ENCODE measurements around the gene ANO7. TPM values are rescaled to one million over a fixed set of nuclear protein-coding genes. Genes with fewer than 3 reads are reported as not detected.

ANO7 gene
- total RNA-seq, 3 donors from 2014 or later, result 0.60 to 0.76 (median 0.63) TPM

GRCh38 chr2:241150660-241151530 is 37.6 kb upstream of the ANO7 start:
- H3K9me3 Mint-ChIP-seq, result no peaks in the 10 kb centered on the region
- H3K4me3 Mint-ChIP-seq, result peak overlapping the region; percentile 97
- ATAC-seq (peak in 1 of 2 donors; percentile 2), DNase-seq (no peak)
- peaks cover 46% of the 10 kb centered on the region for H3K4me1 Mint-ChIP-seq (ENCODE audit: low read depth)
- no peaks in the 10 kb centered on the region for H3K27me3 Mint-ChIP-seq (ENCODE audit: low read depth)
- H3K36me3 Mint-ChIP-seq (ENCODE audit: insufficient read depth), result no peaks in the 10 kb centered on the region

GRCh38 chr2:241151934-241152660 is 36.4 kb upstream of the ANO7 start:
- Mint-ChIP-seq H3K4me3 (peak overlapping the region; percentile 97), H3K36me3 (ENCODE audit: insufficient read depth) (no peaks in the 10 kb centered on the region), H3K4me1 (ENCODE audit: low read depth) (peaks cover 52% of the 10 kb centered on the region)

GRCh38 chr2:241153616-241154015 is 34.9 kb upstream of the ANO7 start:
- Mint-ChIP-seq H3K36me3 (ENCODE audit: insufficient read depth) (peaks cover 7% of the 10 kb centered on the region), H3K4me3 (no peak overlapping the region), H3K9me3 (no peaks in the 10 kb centered on the region), H3K4me1 (ENCODE audit: low read depth) (peaks cover 47% of the 10 kb centered on the region), H3K27me3 (ENCODE audit: low read depth) (no peaks in the 10 kb centered on the region)
- ATAC-seq (no peak), DNase-seq (no peak)

More at GRCh38 chr2:241151934-241152660, 36.4 kb upstream of the ANO7 start:
- DNase-seq (no peak), ATAC-seq (no peak)
- no peaks in the 10 kb centered on the region for H3K9me3 Mint-ChIP-seq
- no peaks in the 10 kb centered on the region for H3K27me3 Mint-ChIP-seq (ENCODE audit: low read depth)

GRCh38 chr2:241154915-241155314 is 33.6 kb upstream of the ANO7 start:
- ATAC-seq, result peak; percentile 6 to 21
- Mint-ChIP-seq H3K4me1 (ENCODE audit: low read depth) (peaks cover 43% of the 10 kb centered on the region), H3K9me3 (no peaks in the 10 kb centered on the region), H3K27me3 (ENCODE audit: low read depth) (no peaks in the 10 kb centered on the region), H3K36me3 (ENCODE audit: insufficient read depth) (peaks cover 13% of the 10 kb centered on the region), H3K4me3 (no peak overlapping the region)
- no peak for DNase-seq

GRCh38 chr2:241155936-241156335 is 32.5 kb upstream of the ANO7 start:
- no peaks in the 10 kb centered on the region for H3K27me3 Mint-ChIP-seq (ENCODE audit: low read depth)
- no peaks in the 10 kb centered on the region for H3K9me3 Mint-ChIP-seq
- ATAC-seq (no peak), DNase-seq (no peak)
- H3K36me3 Mint-ChIP-seq (ENCODE audit: insufficient read depth), result peaks cover 13% of the 10 kb centered on the region
- no peak overlapping the region for H3K4me3 Mint-ChIP-seq
- H3K4me1 Mint-ChIP-seq (ENCODE audit: low read depth), result peaks cover 36% of the 10 kb centered on the region

GRCh38 chr2:241156971-241157441 is 31.5 kb upstream of the ANO7 start:
- Mint-ChIP-seq H3K27me3 (ENCODE audit: low read depth) (no peaks in the 10 kb centered on the region), H3K4me3 (no peak overlapping the region), H3K9me3 (no peaks in the 10 kb centered on the region), H3K36me3 (ENCODE audit: insufficient read depth) (peaks cover 17% of the 10 kb centered on the region), H3K4me1 (ENCODE audit: low read depth) (peaks cover 25% of the 10 kb centered on the region)
- no peak for ATAC-seq
- no peak for DNase-seq

GRCh38 chr2:241157841-241158545 is 30.5 kb upstream of the ANO7 start:
- no peaks in the 10 kb centered on the region for H3K27me3 Mint-ChIP-seq (ENCODE audit: low read depth)
- ATAC-seq, result no peak
- H3K36me3 Mint-ChIP-seq (ENCODE audit: insufficient read depth), result peaks cover 20% of the 10 kb centered on the region
- H3K9me3 Mint-ChIP-seq, result no peaks in the 10 kb centered on the region
- no peak overlapping the region for H3K4me3 Mint-ChIP-seq
- H3K4me1 Mint-ChIP-seq (ENCODE audit: low read depth), result peaks cover 19% of the 10 kb centered on the region
- no peak for DNase-seq

GRCh38 chr2:241158546-241158900 is 30.0 kb upstream of the ANO7 start:
- H3K36me3 Mint-ChIP-seq (ENCODE audit: insufficient read depth), result peaks cover 20% of the 10 kb centered on the region
- no peaks in the 10 kb centered on the region for H3K27me3 Mint-ChIP-seq (ENCODE audit: low read depth)
- no peak for ATAC-seq
- no peak overlapping the region for H3K4me3 Mint-ChIP-seq
- DNase-seq, result no peak
- peaks cover 15% of the 10 kb centered on the region for H3K4me1 Mint-ChIP-seq (ENCODE audit: low read depth)
- H3K9me3 Mint-ChIP-seq, result no peaks in the 10 kb centered on the region

GRCh38 chr2:241159116-241159515 is 29.4 kb upstream of the ANO7 start:
- Mint-ChIP-seq H3K4me1 (ENCODE audit: low read depth) (peaks cover 15% of the 10 kb centered on the region), H3K9me3 (no peaks in the 10 kb centered on the region), H3K36me3 (ENCODE audit: insufficient read depth) (peaks cover 20% of the 10 kb centered on the region), H3K4me3 (no peak overlapping the region), H3K27me3 (ENCODE audit: low read depth) (no peaks in the 10 kb centered on the region)
- DNase-seq (no peak), ATAC-seq (no peak)

GRCh38 chr2:241160318-241160717 is 28.2 kb upstream of the ANO7 start:
- Mint-ChIP-seq H3K36me3 (ENCODE audit: insufficient read depth) (peaks cover 20% of the 10 kb centered on the region), H3K9me3 (no peaks in the 10 kb centered on the region), H3K4me1 (ENCODE audit: low read depth) (peaks cover 9% of the 10 kb centered on the region), H3K27me3 (ENCODE audit: low read depth) (no peaks in the 10 kb centered on the region), H3K4me3 (no peak overlapping the region)
- DNase-seq (no peak), ATAC-seq (no peak)

- no peaks in the 10 kb centered on the region for H3K9me3 Mint-ChIP-seq
- ATAC-seq, result no peak
- no peak overlapping the region for H3K4me3 Mint-ChIP-seq
- H3K27me3 Mint-ChIP-seq (ENCODE audit: low read depth), result no peaks in the 10 kb centered on the region
- peaks cover 28% of the 10 kb centered on the region for H3K36me3 Mint-ChIP-seq (ENCODE audit: insufficient read depth)
- peaks cover 4% of the 10 kb centered on the region for H3K4me1 Mint-ChIP-seq (ENCODE audit: low read depth)
- no peak for DNase-seq
These were observed 26.7 kb upstream of the ANO7 start for GRCh38 chr2:241161646-241162281.

- DNase-seq (no peak), ATAC-seq (no peak)
- Mint-ChIP-seq H3K4me3 (no peak overlapping the region), H3K4me1 (ENCODE audit: low read depth) (no peaks in the 10 kb centered on the region), H3K36me3 (ENCODE audit: insufficient read depth) (peaks cover 35% of the 10 kb centered on the region), H3K9me3 (no peaks in the 10 kb centered on the region), H3K27me3 (ENCODE audit: low read depth) (no peaks in the 10 kb centered on the region)
These were observed 24.8 kb upstream of the ANO7 start for GRCh38 chr2:241163601-241164118.

- DNase-seq (no peak), ATAC-seq (no peak)
- Mint-ChIP-seq H3K4me3 (no peak overlapping the region), H3K9me3 (peaks cover 15% of the 10 kb centered on the region), H3K27me3 (ENCODE audit: low read depth) (no peaks in the 10 kb centered on the region), H3K4me1 (ENCODE audit: low read depth) (no peaks in the 10 kb centered on the region), H3K36me3 (ENCODE audit: insufficient read depth) (peaks cover 58% of the 10 kb centered on the region)
These were observed 20.1 kb upstream of the ANO7 start for GRCh38 chr2:241168366-241168765.

- no peaks in the 10 kb centered on the region for H3K4me1 Mint-ChIP-seq (ENCODE audit: low read depth)
- no peak overlapping the region for H3K4me3 Mint-ChIP-seq
- H3K9me3 Mint-ChIP-seq, result peaks cover 15% of the 10 kb centered on the region
- peaks cover 57% of the 10 kb centered on the region for H3K36me3 Mint-ChIP-seq (ENCODE audit: insufficient read depth)
- no peak for ATAC-seq
- H3K27me3 Mint-ChIP-seq (ENCODE audit: low read depth), result no peaks in the 10 kb centered on the region
- DNase-seq, result no peak
These were observed 14.9 kb upstream of the ANO7 start for GRCh38 chr2:241173557-241173956.
